ENCODE results near the gene TP53BP1.

TP53BP1 gene

GRCh38 chr15:43463507-43463906, 29.4 kb downstream of the TP53BP1 start:
- Histone ChIP-seq H3K36me3 (ENCODE audit: insufficient read depth, insufficient read length, low read length) (peaks cover 48% of the 10 kb centered on the region), H3K9ac (ENCODE audit: insufficient read length, low read depth) (no peak overlapping the region), H3K4me1 (ENCODE audit: insufficient read depth, insufficient read length) (no peaks in the 10 kb centered on the region), H3K4me3 (ENCODE audit: insufficient read length, low read depth) (no peak overlapping the region), H3K9me3 (ENCODE audit: insufficient read depth, low read length) (no peaks in the 10 kb centered on the region), H3K27me3 (ENCODE audit: insufficient read depth, insufficient read length) (no peaks in the 10 kb centered on the region)
- no peak for TF ChIP-seq ZNF274 (IDR thresholded peaks at IDR 0.05; ENCODE audit: low read depth, low read length)
- no peak for TF ChIP-seq YY1 (IDR thresholded peaks at IDR 0.05; ENCODE audit: insufficient read depth, insufficient read length)
- TF ChIP-seq SUZ12 (IDR thresholded peaks at IDR 0.05; ENCODE audit: extremely low read depth, insufficient read depth, insufficient read length) = no peak
- no peak for DNase-seq (ENCODE audit: low read depth, low spot score)

- Histone ChIP-seq H3K4me1 (ENCODE audit: insufficient read depth, insufficient read length) (no peaks in the 10 kb centered on the region), H3K9ac (ENCODE audit: insufficient read length, low read depth) (no peak overlapping the region), H3K9me3 (ENCODE audit: insufficient read depth, low read length) (no peaks in the 10 kb centered on the region), H3K4me3 (ENCODE audit: insufficient read length, low read depth) (no peak overlapping the region), H3K36me3 (ENCODE audit: insufficient read depth, insufficient read length, low read length) (peaks cover 27% of the 10 kb centered on the region), H3K27me3 (ENCODE audit: insufficient read depth, insufficient read length) (no peaks in the 10 kb centered on the region)
- TF ChIP-seq ZNF274 (IDR thresholded peaks at IDR 0.05; ENCODE audit: low read depth, low read length) (no peak), YY1 (IDR thresholded peaks at IDR 0.05; ENCODE audit: insufficient read depth, insufficient read length) (no peak), SUZ12 (IDR thresholded peaks at IDR 0.05; ENCODE audit: extremely low read depth, insufficient read depth, insufficient read length) (no peak)
- DNase-seq (ENCODE audit: low read depth, low spot score) = no peak
Observed at GRCh38 chr15:43449981-43450380, 43.0 kb downstream of the TP53BP1 start.

- TF ChIP-seq ZNF274 (IDR thresholded peaks at IDR 0.05; ENCODE audit: low read depth, low read length) = no peak
- TF ChIP-seq YY1 (IDR thresholded peaks at IDR 0.05; ENCODE audit: insufficient read depth, insufficient read length) = no peak
- no peak for TF ChIP-seq SUZ12 (IDR thresholded peaks at IDR 0.05; ENCODE audit: extremely low read depth, insufficient read depth, insufficient read length)
- Histone ChIP-seq H3K9ac (ENCODE audit: insufficient read length, low read depth) (no peak overlapping the region), H3K27me3 (ENCODE audit: insufficient read depth, insufficient read length) (no peaks in the 10 kb centered on the region), H3K4me1 (ENCODE audit: insufficient read depth, insufficient read length) (no peaks in the 10 kb centered on the region), H3K36me3 (ENCODE audit: insufficient read depth, insufficient read length, low read length) (peaks cover 25% of the 10 kb centered on the region), H3K4me3 (ENCODE audit: insufficient read length, low read depth) (no peak overlapping the region), H3K9me3 (ENCODE audit: insufficient read depth, low read length) (no peaks in the 10 kb centered on the region)
- DNase-seq (ENCODE audit: low read depth, low spot score) = no peak
Observed at GRCh38 chr15:43446344-43446743, 46.6 kb downstream of the TP53BP1 start.

GRCh38 chr15:43441316-43441715, 51.6 kb downstream of the TP53BP1 start:
- peaks cover 41% of the 10 kb centered on the region for H3K36me3 ChIP-seq (ENCODE audit: insufficient read depth, insufficient read length, low read length)
- H3K9ac ChIP-seq (ENCODE audit: insufficient read length, low read depth) = no peak overlapping the region
- no peaks in the 10 kb centered on the region for H3K4me1 ChIP-seq (ENCODE audit: insufficient read depth, insufficient read length)
- no peak overlapping the region for H3K4me3 ChIP-seq (ENCODE audit: insufficient read length, low read depth)
- DNase-seq (ENCODE audit: low read depth, low spot score) = no peak
- no peaks in the 10 kb centered on the region for H3K9me3 ChIP-seq (ENCODE audit: insufficient read depth, low read length)
- H3K27me3 ChIP-seq (ENCODE audit: insufficient read depth, insufficient read length) = no peaks in the 10 kb centered on the region
- no peak for TF ChIP-seq SUZ12 (IDR thresholded peaks at IDR 0.05; ENCODE audit: extremely low read depth, insufficient read depth, insufficient read length)
- no peak for TF ChIP-seq ZNF274 (IDR thresholded peaks at IDR 0.05; ENCODE audit: low read depth, low read length)
- TF ChIP-seq YY1 (IDR thresholded peaks at IDR 0.05; ENCODE audit: insufficient read depth, insufficient read length) = no peak

- Histone ChIP-seq H3K4me3 (ENCODE audit: insufficient read length, low read depth) (no peak overlapping the region), H3K36me3 (ENCODE audit: insufficient read depth, insufficient read length, low read length) (peaks cover 43% of the 10 kb centered on the region), H3K27me3 (ENCODE audit: insufficient read depth, insufficient read length) (no peaks in the 10 kb centered on the region), H3K4me1 (ENCODE audit: insufficient read depth, insufficient read length) (no peaks in the 10 kb centered on the region), H3K9me3 (ENCODE audit: insufficient read depth, low read length) (no peaks in the 10 kb centered on the region), H3K9ac (ENCODE audit: insufficient read length, low read depth) (no peak overlapping the region)
- DNase-seq (ENCODE audit: low read depth, low spot score) = peak; percentile 36
- no peak for TF ChIP-seq YY1 (IDR thresholded peaks at IDR 0.05; ENCODE audit: insufficient read depth, insufficient read length)
- TF ChIP-seq ZNF274 (IDR thresholded peaks at IDR 0.05; ENCODE audit: low read depth, low read length) = no peak
- TF ChIP-seq SUZ12 (IDR thresholded peaks at IDR 0.05; ENCODE audit: extremely low read depth, insufficient read depth, insufficient read length) = no peak
Observed at GRCh38 chr15:43440721-43441281, 52.2 kb downstream of the TP53BP1 start.

- H3K4me1 ChIP-seq (ENCODE audit: insufficient read depth, insufficient read length) = no peaks in the 10 kb centered on the region
- no peaks in the 10 kb centered on the region for H3K27me3 ChIP-seq (ENCODE audit: insufficient read depth, insufficient read length)
- no peak for DNase-seq (ENCODE audit: low read depth, low spot score)
- H3K4me3 ChIP-seq (ENCODE audit: insufficient read length, low read depth) = no peak overlapping the region
- H3K9ac ChIP-seq (ENCODE audit: insufficient read length, low read depth) = no peak overlapping the region
- H3K36me3 ChIP-seq (ENCODE audit: insufficient read depth, insufficient read length, low read length) = peaks cover 36% of the 10 kb centered on the region
- no peaks in the 10 kb centered on the region for H3K9me3 ChIP-seq (ENCODE audit: insufficient read depth, low read length)
- TF ChIP-seq ZNF274 (IDR thresholded peaks at IDR 0.05; ENCODE audit: low read depth, low read length) = no peak
- no peak for TF ChIP-seq SUZ12 (IDR thresholded peaks at IDR 0.05; ENCODE audit: extremely low read depth, insufficient read depth, insufficient read length)
- TF ChIP-seq YY1 (IDR thresholded peaks at IDR 0.05; ENCODE audit: insufficient read depth, insufficient read length) = no peak
Observed at GRCh38 chr15:43439268-43439667, 53.7 kb downstream of the TP53BP1 start.

GRCh38 chr15:43436395-43436794, 56.6 kb downstream of the TP53BP1 start:
- Histone ChIP-seq H3K9ac (ENCODE audit: insufficient read length, low read depth) (no peak overlapping the region), H3K4me3 (ENCODE audit: insufficient read length, low read depth) (no peak overlapping the region), H3K4me1 (ENCODE audit: insufficient read depth, insufficient read length) (no peaks in the 10 kb centered on the region), H3K27me3 (ENCODE audit: insufficient read depth, insufficient read length) (no peaks in the 10 kb centered on the region), H3K9me3 (ENCODE audit: insufficient read depth, low read length) (no peaks in the 10 kb centered on the region), H3K36me3 (ENCODE audit: insufficient read depth, insufficient read length, low read length) (peaks cover 53% of the 10 kb centered on the region)
- DNase-seq (ENCODE audit: low read depth, low spot score) = no peak
- no peak for TF ChIP-seq ZNF274 (IDR thresholded peaks at IDR 0.05; ENCODE audit: low read depth, low read length)
- TF ChIP-seq YY1 (IDR thresholded peaks at IDR 0.05; ENCODE audit: insufficient read depth, insufficient read length) = no peak
- no peak for TF ChIP-seq SUZ12 (IDR thresholded peaks at IDR 0.05; ENCODE audit: extremely low read depth, insufficient read depth, insufficient read length)
